Tibial nerve (tissue), 4 donors: ENCODE data around the gene RUSC1.

Experiments
- EP300 ChIP-seq, 2 donors: sonication (generic); formaldehyde crosslinking; IDR thresholded peaks; one replicate each; pipeline ENCODE4 v1.6.1; 2017; ENCODE audit warnings: antibody characterized with exemption in 2 of 2, mild to moderate bottlenecking in 1 of 2
- POLR2A ChIP-seq, 2 donors: fragments of 450-650 bp; IDR thresholded peaks; one replicate each; pipeline ENCODE4 v1.6.1; 2017; ENCODE audit warnings: antibody characterized with exemption in 2 of 2, mild to moderate bottlenecking in 2 of 2, moderate library complexity in 2 of 2
- TF ChIP-seq, protein P1 (sequence below), 5 experiments: fragments of 200-600 bp in 3 of 5; fragments of 450-650 bp in 2 of 5; sonication (generic) in 3 of 5; IDR thresholded peaks; one replicate each; pipeline ENCODE4 v1.5.1; 2016 to 2019; ENCODE audit warnings: antibody characterized with exemption in 5 of 5, mild to moderate bottlenecking in 3 of 5, moderate library complexity in 2 of 5

DNA sequence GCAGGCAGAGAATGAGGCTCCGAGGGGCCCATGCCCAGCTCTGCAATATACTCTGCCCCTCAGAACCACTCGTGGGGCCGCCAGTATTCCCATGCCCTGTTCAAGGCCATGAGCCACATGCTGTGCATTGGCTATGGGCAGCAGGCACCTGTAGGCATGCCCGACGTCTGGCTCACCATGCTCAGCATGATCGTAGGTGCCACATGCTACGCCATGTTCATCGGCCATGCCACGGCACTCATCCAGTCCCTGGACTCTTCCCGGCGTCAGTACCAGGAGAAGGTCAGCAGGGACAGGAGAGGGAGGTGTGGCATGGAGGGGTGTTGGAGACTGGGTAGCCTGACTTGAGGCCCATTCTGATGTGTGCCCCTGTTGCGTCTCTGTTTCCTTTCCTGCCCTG lies 36.2 kb upstream of the RUSC1 start:
- TF ChIP-seq POLR2A (IDR thresholded peaks at IDR 0.05): no peak
- TF ChIP-seq, protein P1, sequence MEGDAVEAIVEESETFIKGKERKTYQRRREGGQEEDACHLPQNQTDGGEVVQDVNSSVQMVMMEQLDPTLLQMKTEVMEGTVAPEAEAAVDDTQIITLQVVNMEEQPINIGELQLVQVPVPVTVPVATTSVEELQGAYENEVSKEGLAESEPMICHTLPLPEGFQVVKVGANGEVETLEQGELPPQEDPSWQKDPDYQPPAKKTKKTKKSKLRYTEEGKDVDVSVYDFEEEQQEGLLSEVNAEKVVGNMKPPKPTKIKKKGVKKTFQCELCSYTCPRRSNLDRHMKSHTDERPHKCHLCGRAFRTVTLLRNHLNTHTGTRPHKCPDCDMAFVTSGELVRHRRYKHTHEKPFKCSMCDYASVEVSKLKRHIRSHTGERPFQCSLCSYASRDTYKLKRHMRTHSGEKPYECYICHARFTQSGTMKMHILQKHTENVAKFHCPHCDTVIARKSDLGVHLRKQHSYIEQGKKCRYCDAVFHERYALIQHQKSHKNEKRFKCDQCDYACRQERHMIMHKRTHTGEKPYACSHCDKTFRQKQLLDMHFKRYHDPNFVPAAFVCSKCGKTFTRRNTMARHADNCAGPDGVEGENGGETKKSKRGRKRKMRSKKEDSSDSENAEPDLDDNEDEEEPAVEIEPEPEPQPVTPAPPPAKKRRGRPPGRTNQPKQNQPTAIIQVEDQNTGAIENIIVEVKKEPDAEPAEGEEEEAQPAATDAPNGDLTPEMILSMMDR (IDR thresholded peaks at IDR 0.05): no peak
- no peak for TF ChIP-seq EP300 (IDR thresholded peaks at IDR 0.05)
